HepG2 (cell line): Measurements from ENCODE around the gene CDYL. TPM values are rescaled to one million over a fixed set of nuclear protein-coding genes. Genes with fewer than 3 reads are reported as not detected.

ENCODE experiments used
- AGO2 ChIP-seq: fragments of 200-400 bp; formaldehyde crosslinking; optimal IDR thresholded peaks from 2 replicates; pipeline ENCODE3; 2017; ENCODE audit warnings: mild to moderate bottlenecking, low read depth, low read length, moderate library complexity
- AKAP8 ChIP-seq: sonication (generic); formaldehyde crosslinking; IDR thresholded peaks from 2 replicates; pipeline ENCODE4 v1.5.1; 2020; ENCODE audit warnings: mild to moderate bottlenecking, missing genetic modification reagents
- CBX2 ChIP-seq, 2 experiments: fragments of 200-600 bp in 1 of 2; sonication (generic); formaldehyde crosslinking in 1 of 2; IDR thresholded peaks; 2 replicates each; pipeline versions ENCODE4 v1.7.0 to v1.8.1; 2018 to 2022; ENCODE audit warnings: low read depth in 2 of 2, low read length in 1 of 2, mild to moderate bottlenecking in 1 of 2, missing genetic modification reagents in 1 of 2
- ELF4 ChIP-seq: sonication (generic); formaldehyde crosslinking; IDR thresholded peaks from 2 replicates; pipeline ENCODE4 v1.5.0; 2020; ENCODE audit warnings: missing genetic modification reagents, mild to moderate bottlenecking, moderate library complexity, borderline replicate concordance
- GTF3A ChIP-seq: sonication (generic); formaldehyde crosslinking; conservative IDR thresholded peaks from 2 replicates; pipeline ENCODE4 v1.4.0; 2020; ENCODE audit warnings: mild to moderate bottlenecking, missing genetic modification reagents
- NRL ChIP-seq: sonication (generic); formaldehyde crosslinking; IDR thresholded peaks from 2 replicates; pipeline ENCODE4 v1.5.0; 2020; ENCODE audit warnings: missing genetic modification reagents, mild to moderate bottlenecking, moderate library complexity, borderline replicate concordance
- POLR2AphosphoS2 ChIP-seq: IDR thresholded peaks from 2 replicates; pipeline ENCODE4 v1.6.1; 2011; ENCODE audit warnings: low read depth, low read length, improper control_type of control experiment
- RBAK ChIP-seq: sonication (generic); formaldehyde crosslinking; IDR thresholded peaks from 2 replicates; pipeline ENCODE4 v1.5.1; 2020; ENCODE audit warnings: mild to moderate bottlenecking, missing genetic modification reagents
- RELA ChIP-seq: sonication (generic); formaldehyde crosslinking; IDR thresholded peaks from 2 replicates; pipeline ENCODE4 v1.4.0; 2020; ENCODE audit warnings: missing genetic modification reagents
- ZNF34 ChIP-seq: sonication (generic); formaldehyde crosslinking; IDR thresholded peaks from 2 replicates; pipeline ENCODE4 v1.4.0; 2020; ENCODE audit warnings: mild to moderate bottlenecking, missing genetic modification reagents, borderline replicate concordance
- polyA plus RNA-seq, 8 experiments: library from polyadenylated mRNA; depleted of rRNA in 3 of 8; stranded (reverse) in 7 of 8; unstranded in 1 of 8; fragments of >200 nt; fragmentation: Illumina TruSeq in 4 of 8; extraction: Trizol in 4 of 8; gene quantifications; 2 replicates each; pipeline versions ENCODE4 v1.2.1 to v1.2.3, GENCODE V29; 2011 to 2016; ENCODE audit warnings: low read depth in 4 of 8, missing spikeins in 1 of 8, mixed read lengths in 1 of 8; ENCODE audit not compliant: insufficient read depth in 1 of 8
- total RNA-seq, 5 experiments: library from RNA; depleted of rRNA; stranded (reverse); fragments of >200 nt; fragmentation: Illumina TruSeq; extraction: Trizol; gene quantifications; 2 replicates each; pipeline ENCODE4 v1.2.3, GENCODE V29; 2016; ENCODE audit warnings: low read depth in 1 of 5
- TF ChIP-seq, protein P1 (sequence below): sonication (generic); formaldehyde crosslinking; IDR thresholded peaks from 2 replicates; pipeline ENCODE4 v1.4.0; 2020; ENCODE audit warnings: low read depth, mild to moderate bottlenecking, missing genetic modification reagents
- TF ChIP-seq, protein P2 (sequence below): sonication (generic); formaldehyde crosslinking; IDR thresholded peaks from 2 replicates; pipeline ENCODE4 v1.9.0; 2021; ENCODE audit warnings: missing genetic modification reagents, borderline replicate concordance
- TF ChIP-seq, protein P3 (sequence below): sonication (generic); formaldehyde crosslinking; IDR thresholded peaks from 2 replicates; pipeline ENCODE4 v1.4.0; 2020; ENCODE audit warnings: missing genetic modification reagents
- TF ChIP-seq, protein P4 (sequence below), 2 experiments: IDR thresholded peaks; 2 replicates each; pipeline ENCODE4 v1.6.1; 2011 to 2012; ENCODE audit warnings: low read length in 2 of 2, borderline replicate concordance in 1 of 2, low read depth in 1 of 2, mild to moderate bottlenecking in 1 of 2, moderate library complexity in 1 of 2
- TF ChIP-seq, protein P5 (sequence below): IDR thresholded peaks from 2 replicates; pipeline ENCODE4 v1.6.1; 2018; ENCODE audit warnings: missing genetic modification reagents
- TF ChIP-seq, protein P6 (sequence below): sonication (generic); formaldehyde crosslinking; IDR thresholded peaks from 2 replicates; pipeline ENCODE4 v1.8.1; 2023; ENCODE audit warnings: mild to moderate bottlenecking, missing genetic modification reagents

Gene CDYL
- total and polyA plus RNA-seq, 2 of the 13 experiments (the other 11 are each of a cell fraction or from before 2014, with no cell fraction given), result 22.8 to 105 TPM

DNA sequence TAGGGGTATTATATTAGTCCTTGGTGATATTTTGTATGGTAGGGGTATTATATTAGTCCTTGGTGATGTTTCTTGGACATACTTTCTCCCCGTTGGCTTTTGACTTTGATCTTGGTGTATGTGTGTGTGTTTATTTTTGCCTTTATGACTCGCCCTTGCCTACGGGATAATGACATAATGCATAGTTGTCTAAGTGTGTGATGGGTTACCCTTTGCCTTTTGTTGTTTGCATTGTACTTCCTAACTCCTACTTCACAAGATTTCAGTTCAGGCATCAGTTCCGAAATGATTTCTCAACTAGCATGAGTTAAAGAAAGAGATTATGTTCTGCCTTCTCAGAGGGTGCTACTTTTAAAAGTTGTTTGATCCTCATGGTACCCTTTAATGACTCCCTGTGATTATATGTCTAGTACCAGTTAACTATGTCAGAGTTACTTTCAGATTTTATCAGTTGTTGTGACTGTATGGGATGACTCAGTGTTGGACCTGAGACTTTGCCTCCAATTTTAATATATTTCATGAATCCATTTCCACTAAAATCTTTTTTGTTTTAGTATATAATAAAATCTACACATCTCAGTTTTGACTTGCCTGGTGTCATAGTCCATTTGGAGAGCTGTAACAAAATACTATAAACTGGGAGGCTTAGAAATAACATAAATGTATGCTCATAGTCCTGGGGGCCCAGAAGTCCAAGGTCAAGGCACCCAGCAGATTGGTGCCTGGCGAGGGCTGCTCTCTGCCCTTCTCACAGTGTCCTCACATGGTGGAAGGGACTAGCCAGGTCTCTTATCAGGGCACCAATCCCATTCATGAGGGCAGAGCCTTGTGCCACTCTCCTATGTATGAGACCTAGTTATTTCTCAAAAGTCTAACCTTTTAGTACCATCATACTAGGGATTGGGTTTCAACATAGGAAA is 34.1 kb downstream of the CDYL start (continued):
- TF ChIP-seq, protein P1, sequence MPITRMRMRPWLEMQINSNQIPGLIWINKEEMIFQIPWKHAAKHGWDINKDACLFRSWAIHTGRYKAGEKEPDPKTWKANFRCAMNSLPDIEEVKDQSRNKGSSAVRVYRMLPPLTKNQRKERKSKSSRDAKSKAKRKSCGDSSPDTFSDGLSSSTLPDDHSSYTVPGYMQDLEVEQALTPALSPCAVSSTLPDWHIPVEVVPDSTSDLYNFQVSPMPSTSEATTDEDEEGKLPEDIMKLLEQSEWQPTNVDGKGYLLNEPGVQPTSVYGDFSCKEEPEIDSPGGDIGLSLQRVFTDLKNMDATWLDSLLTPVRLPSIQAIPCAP (CRISPR knock-in tag), result no peak
- TF ChIP-seq RBAK (CRISPR knock-in tag) (no peak), GTF3A (CRISPR knock-in tag) (no peak), ZNF34 (CRISPR knock-in tag) (no peak), RELA (CRISPR knock-in tag) (no peak), AKAP8 (CRISPR knock-in tag) (no peak), CBX2 (IDR thresholded peaks at IDR 0.05; ENCODE audit: low read depth, low read length) (no peak), CBX2 (CRISPR knock-in tag; IDR thresholded peaks at IDR 0.05; ENCODE audit: low read depth) (no peak), ELF4 (no peak), AGO2 (no peak), POLR2AphosphoS2 (no peak), NRL (CRISPR knock-in tag) (no peak)
- TF ChIP-seq, protein P2, sequence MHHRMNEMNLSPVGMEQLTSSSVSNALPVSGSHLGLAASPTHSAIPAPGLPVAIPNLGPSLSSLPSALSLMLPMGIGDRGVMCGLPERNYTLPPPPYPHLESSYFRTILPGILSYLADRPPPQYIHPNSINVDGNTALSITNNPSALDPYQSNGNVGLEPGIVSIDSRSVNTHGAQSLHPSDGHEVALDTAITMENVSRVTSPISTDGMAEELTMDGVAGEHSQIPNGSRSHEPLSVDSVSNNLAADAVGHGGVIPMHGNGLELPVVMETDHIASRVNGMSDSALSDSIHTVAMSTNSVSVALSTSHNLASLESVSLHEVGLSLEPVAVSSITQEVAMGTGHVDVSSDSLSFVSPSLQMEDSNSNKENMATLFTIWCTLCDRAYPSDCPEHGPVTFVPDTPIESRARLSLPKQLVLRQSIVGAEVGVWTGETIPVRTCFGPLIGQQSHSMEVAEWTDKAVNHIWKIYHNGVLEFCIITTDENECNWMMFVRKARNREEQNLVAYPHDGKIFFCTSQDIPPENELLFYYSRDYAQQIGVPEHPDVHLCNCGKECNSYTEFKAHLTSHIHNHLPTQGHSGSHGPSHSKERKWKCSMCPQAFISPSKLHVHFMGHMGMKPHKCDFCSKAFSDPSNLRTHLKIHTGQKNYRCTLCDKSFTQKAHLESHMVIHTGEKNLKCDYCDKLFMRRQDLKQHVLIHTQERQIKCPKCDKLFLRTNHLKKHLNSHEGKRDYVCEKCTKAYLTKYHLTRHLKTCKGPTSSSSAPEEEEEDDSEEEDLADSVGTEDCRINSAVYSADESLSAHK (CRISPR knock-in tag), result no peak
- TF ChIP-seq, protein P3, sequence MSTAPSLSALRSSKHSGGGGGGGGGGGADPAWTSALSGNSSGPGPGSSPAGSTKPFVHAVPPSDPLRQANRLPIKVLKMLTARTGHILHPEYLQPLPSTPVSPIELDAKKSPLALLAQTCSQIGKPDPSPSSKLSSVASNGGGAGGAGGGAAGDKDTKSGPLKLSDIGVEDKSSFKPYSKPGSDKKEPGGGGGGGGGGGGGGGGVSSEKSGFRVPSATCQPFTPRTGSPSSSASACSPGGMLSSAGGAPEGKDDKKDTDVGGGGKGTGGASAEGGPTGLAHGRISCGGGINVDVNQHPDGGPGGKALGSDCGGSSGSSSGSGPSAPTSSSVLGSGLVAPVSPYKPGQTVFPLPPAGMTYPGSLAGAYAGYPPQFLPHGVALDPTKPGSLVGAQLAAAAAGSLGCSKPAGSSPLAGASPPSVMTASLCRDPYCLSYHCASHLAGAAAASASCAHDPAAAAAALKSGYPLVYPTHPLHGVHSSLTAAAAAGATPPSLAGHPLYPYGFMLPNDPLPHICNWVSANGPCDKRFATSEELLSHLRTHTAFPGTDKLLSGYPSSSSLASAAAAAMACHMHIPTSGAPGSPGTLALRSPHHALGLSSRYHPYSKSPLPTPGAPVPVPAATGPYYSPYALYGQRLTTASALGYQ (CRISPR knock-in tag), result 0 out of 2 replicates have a peak, but pooled peaks have one; percentile 46
- TF ChIP-seq, protein P4, sequence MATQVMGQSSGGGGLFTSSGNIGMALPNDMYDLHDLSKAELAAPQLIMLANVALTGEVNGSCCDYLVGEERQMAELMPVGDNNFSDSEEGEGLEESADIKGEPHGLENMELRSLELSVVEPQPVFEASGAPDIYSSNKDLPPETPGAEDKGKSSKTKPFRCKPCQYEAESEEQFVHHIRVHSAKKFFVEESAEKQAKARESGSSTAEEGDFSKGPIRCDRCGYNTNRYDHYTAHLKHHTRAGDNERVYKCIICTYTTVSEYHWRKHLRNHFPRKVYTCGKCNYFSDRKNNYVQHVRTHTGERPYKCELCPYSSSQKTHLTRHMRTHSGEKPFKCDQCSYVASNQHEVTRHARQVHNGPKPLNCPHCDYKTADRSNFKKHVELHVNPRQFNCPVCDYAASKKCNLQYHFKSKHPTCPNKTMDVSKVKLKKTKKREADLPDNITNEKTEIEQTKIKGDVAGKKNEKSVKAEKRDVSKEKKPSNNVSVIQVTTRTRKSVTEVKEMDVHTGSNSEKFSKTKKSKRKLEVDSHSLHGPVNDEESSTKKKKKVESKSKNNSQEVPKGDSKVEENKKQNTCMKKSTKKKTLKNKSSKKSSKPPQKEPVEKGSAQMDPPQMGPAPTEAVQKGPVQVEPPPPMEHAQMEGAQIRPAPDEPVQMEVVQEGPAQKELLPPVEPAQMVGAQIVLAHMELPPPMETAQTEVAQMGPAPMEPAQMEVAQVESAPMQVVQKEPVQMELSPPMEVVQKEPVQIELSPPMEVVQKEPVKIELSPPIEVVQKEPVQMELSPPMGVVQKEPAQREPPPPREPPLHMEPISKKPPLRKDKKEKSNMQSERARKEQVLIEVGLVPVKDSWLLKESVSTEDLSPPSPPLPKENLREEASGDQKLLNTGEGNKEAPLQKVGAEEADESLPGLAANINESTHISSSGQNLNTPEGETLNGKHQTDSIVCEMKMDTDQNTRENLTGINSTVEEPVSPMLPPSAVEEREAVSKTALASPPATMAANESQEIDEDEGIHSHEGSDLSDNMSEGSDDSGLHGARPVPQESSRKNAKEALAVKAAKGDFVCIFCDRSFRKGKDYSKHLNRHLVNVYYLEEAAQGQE (IDR thresholded peaks at IDR 0.05; ENCODE audit: borderline replicate concordance in 1 of 2, low read depth in 1 of 2, low read length in 2 of 2), result no peak
- TF ChIP-seq, protein P5, sequence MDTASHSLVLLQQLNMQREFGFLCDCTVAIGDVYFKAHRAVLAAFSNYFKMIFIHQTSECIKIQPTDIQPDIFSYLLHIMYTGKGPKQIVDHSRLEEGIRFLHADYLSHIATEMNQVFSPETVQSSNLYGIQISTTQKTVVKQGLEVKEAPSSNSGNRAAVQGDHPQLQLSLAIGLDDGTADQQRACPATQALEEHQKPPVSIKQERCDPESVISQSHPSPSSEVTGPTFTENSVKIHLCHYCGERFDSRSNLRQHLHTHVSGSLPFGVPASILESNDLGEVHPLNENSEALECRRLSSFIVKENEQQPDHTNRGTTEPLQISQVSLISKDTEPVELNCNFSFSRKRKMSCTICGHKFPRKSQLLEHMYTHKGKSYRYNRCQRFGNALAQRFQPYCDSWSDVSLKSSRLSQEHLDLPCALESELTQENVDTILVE (CRISPR knock-in tag), result no peak
- TF ChIP-seq, protein P6, sequence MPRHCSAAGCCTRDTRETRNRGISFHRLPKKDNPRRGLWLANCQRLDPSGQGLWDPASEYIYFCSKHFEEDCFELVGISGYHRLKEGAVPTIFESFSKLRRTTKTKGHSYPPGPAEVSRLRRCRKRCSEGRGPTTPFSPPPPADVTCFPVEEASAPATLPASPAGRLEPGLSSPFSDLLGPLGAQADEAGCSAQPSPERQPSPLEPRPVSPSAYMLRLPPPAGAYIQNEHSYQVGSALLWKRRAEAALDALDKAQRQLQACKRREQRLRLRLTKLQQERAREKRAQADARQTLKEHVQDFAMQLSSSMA (CRISPR knock-in tag), result no peak
